ENCODE results near the gene SEC14L2. TPM values are rescaled to one million over a fixed set of nuclear protein-coding genes. Genes with fewer than 3 reads are reported as not detected.
"Not testable (repeated sequence)": the region's sequence is repeated elsewhere in the genome, so short reads cannot be mapped to it uniquely, and the experiment has no call there.

SEC14L2 gene
- total RNA-seq, 4 donors from 2014 or later: 3.0 to 8.8 (median 5.0) TPM

GRCh38 chr22:30393885-30394284 lies 2.9 kb upstream of the SEC14L2 start:
- no peak for TF ChIP-seq CTCF (IDR thresholded peaks at IDR 0.05)
- DNase-seq (ENCODE audit: low spot score) (no peak), ATAC-seq (ENCODE audit: low FRiP score) (no peak)

GRCh38 chr22:30397656-30398635 lies 1.1 kb downstream of the SEC14L2 start:
- DNase-seq (ENCODE audit: low spot score): no peak
- TF ChIP-seq CTCF (IDR thresholded peaks at IDR 0.05): no peak
- peak; percentile 3 for ATAC-seq (ENCODE audit: low FRiP score)

DNA sequence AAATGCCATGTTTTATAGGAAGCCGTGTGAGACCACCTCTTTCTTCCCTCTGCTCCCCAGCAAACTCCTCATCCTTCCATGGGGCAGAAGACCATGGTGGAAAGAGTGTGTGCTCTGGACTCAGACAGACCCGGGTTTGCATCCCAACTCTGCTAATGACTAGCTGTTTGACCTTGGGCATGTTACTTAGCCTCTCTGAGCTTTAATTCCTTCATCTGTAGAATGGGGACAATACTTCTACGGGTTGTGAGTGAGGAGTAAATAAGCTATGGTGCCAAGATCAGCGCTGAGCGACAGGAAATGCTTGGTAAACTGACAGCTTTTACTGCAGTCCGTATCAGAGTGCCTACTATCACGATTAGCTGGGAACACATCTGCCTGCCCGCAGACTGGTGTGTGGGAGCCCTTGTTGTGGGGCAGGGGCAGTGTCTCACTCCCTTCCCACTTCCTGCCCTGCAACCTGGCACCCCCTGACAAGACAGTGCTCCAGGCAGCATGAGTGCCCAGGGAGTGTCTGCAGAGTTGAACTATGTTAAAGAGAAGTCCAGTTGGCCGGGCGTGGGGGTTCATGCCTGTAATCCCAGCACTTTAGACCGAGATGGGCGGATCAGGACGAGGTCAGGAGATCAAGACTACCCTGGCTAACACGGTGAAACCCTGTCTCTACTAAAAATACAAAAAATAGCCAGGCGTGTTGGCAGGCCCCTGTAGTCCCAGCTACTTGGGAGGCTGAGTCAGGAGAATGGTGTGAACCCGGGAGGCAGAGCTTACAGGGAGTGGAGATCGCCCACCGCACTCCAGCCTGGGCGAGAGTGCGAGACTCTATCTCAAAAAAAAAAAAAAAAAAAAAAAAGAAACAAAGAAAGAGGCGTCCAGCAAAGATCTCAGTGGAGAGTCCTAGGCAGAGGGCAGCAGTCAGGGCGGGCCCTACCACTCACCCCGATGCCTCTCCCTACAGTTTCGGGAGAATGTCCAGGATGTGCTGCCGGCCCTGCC lies 2.2 kb downstream of the SEC14L2 start:
- TF ChIP-seq CTCF (IDR thresholded peaks at IDR 0.05): no peak
- peak; percentile 27 for ATAC-seq (ENCODE audit: low FRiP score)

GRCh38 chr22:30399718-30400117 lies 2.9 kb downstream of the SEC14L2 start:
- no peak for ATAC-seq (ENCODE audit: low FRiP score)

More for the DNA sequence above, 2.2 kb downstream of the SEC14L2 start:
- no peak for DNase-seq (ENCODE audit: low spot score)

GRCh38 chr22:30400159-30400558 lies 3.3 kb downstream of the SEC14L2 start:
- no peak for TF ChIP-seq CTCF (IDR thresholded peaks at IDR 0.05)
- ATAC-seq (ENCODE audit: low FRiP score) (no peak), DNase-seq (ENCODE audit: low spot score) (no peak)

More at GRCh38 chr22:30399718-30400117, 2.9 kb downstream of the SEC14L2 start:
- no peak for DNase-seq (ENCODE audit: low spot score)
- TF ChIP-seq CTCF (IDR thresholded peaks at IDR 0.05): no peak

DNA sequence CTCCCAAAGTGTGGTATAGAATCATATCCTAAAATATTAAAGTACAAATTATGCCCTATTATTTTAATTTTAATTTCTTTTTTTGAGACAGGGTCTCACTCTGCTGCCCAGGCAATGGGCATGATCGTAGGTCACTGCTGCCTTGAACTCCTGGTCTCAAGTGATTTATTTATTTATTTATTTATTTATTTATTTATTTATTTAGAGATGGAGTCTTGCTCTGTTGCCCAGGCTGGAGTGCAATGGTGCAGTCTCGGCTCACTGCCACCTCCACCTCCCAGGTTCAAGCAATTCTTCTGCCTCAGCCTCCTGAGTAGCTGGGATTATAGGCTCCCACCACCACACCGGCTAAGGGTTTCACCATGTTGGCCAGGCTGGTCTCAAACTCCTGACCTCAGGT lies 4.2 kb downstream of the SEC14L2 start:
- ATAC-seq (ENCODE audit: low FRiP score); DNase-seq (ENCODE audit: low spot score): not testable (repeated sequence)

Measured in omental fat pad (tissue), 4 donors.